GM23248 (cell line): ENCODE measurements around the gene AFAP1L1. TPM values are rescaled to one million over a fixed set of nuclear protein-coding genes. Genes with fewer than 3 reads are reported as not detected.

ENCODE experiments used
- DNase-seq: peaks from one replicate; pipeline ENCODE4 v3.0.0-alpha.2; 2015
- H2AFZ ChIP-seq: fragments of 200-600 bp; sonication (generic); 2 replicates; pipeline ENCODE4 v1.6.1; 2016; ENCODE audit warnings: antibody characterized with exemption
- H3F3A ChIP-seq: fragments of 200-600 bp; sonication (generic); 2 replicates; pipeline ENCODE4 v1.6.1; 2016; ENCODE audit warnings: mild to moderate bottlenecking, antibody characterized with exemption, mixed run types; ENCODE audit not compliant: insufficient read depth
- H3K27ac ChIP-seq: fragments of 200-600 bp; sonication (generic); 2 replicates; pipeline ENCODE4 v1.5.1; 2016; ENCODE audit warnings: mild to moderate bottlenecking
- H3K27me3 ChIP-seq: fragments of 200-600 bp; sonication (generic); replicated peaks from 2 replicates; pipeline ENCODE4 v1.6.1; 2016; ENCODE audit warnings: mild to moderate bottlenecking; ENCODE audit not compliant: insufficient read depth
- H3K36me3 ChIP-seq: fragments of 200-600 bp; sonication (generic); 2 replicates; pipeline ENCODE4 v1.6.1; 2016; ENCODE audit warnings: low read depth, mild to moderate bottlenecking
- H3K4me1 ChIP-seq: fragments of 200-600 bp; sonication (generic); 2 replicates; pipeline ENCODE4 v1.6.1; 2016; ENCODE audit warnings: mild to moderate bottlenecking; ENCODE audit not compliant: insufficient read depth
- H3K4me2 ChIP-seq: fragments of 200-600 bp; sonication (generic); one replicate; pipeline ENCODE4 v1.6.1; 2016; ENCODE audit warnings: mild to moderate bottlenecking; ENCODE audit not compliant: unreplicated experiment
- H3K4me3 ChIP-seq: fragments of 200-600 bp; sonication (generic); 2 replicates; pipeline ENCODE4 v1.5.1; 2016; ENCODE audit warnings: mild to moderate bottlenecking
- H3K79me2 ChIP-seq: fragments of 200-600 bp; sonication (generic); 2 replicates; pipeline ENCODE4 v1.6.1; 2016; ENCODE audit warnings: mild to moderate bottlenecking; ENCODE audit not compliant: insufficient read depth
- H3K9ac ChIP-seq: fragments of 200-600 bp; sonication (generic); 2 replicates; pipeline ENCODE4 v1.6.1; 2016; ENCODE audit warnings: mild to moderate bottlenecking
- H3K9me2 ChIP-seq: fragments of 200-600 bp; sonication (generic); 2 replicates; pipeline ENCODE4 v1.6.1; 2016; ENCODE audit warnings: mixed run types, mild to moderate bottlenecking, moderate library complexity; ENCODE audit not compliant: insufficient read depth
- H3K9me3 ChIP-seq: fragments of 200-600 bp; sonication (generic); one replicate; pipeline ENCODE4 v1.6.1; 2017; ENCODE audit warnings: low read depth
- H4K20me1 ChIP-seq: fragments of 200-600 bp; sonication (generic); 2 replicates; pipeline ENCODE4 v1.6.0; 2016; ENCODE audit not compliant: insufficient read depth
- EZH2 ChIP-seq: fragments of 200-600 bp; sonication (generic); IDR thresholded peaks from 2 replicates; pipeline ENCODE4 v1.6.1; 2018; ENCODE audit warnings: antibody characterized with exemption, mild to moderate bottlenecking; ENCODE audit not compliant: insufficient read depth, poor library complexity, severe bottlenecking
- EZH2phosphoT487 ChIP-seq: fragments of 200-600 bp; sonication (generic); IDR thresholded peaks from 2 replicates; pipeline ENCODE4 v1.6.1; 2018; ENCODE audit warnings: antibody characterized with exemption, moderate library complexity, mild to moderate bottlenecking, low read depth; ENCODE audit not compliant: insufficient read depth
- WGBS, 2 experiments: methylation state at CpG; one replicate each; pipeline ENCODE4 v1.1.6; 2015 to 2017; ENCODE audit warnings: low lambda C conversion rate in 2 of 2, low coverage in 1 of 2; ENCODE audit errors: missing lambda C conversion rate in 2 of 2; 5-methylcytosine and 5-hydroxymethylcytosine counted together
- in situ Hi-C: fragments of 300-500 bp; cut with MboI; formaldehyde crosslinking; loops from 2 replicates; pipeline ENCODE4 v1.15.0; 2020
- polyA plus RNA-seq: library from polyadenylated mRNA; unstranded; fragments of >200 nt; fragmentation: Nextera tagmentation; extraction: Ambion mirVana; gene quantifications from 2 replicates; pipeline ENCODE4 v1.2.1, GENCODE V29; 2016
- total RNA-seq: library from RNA; depleted of rRNA; stranded (reverse); fragments of >200 nt; shearing (Covaris generic); gene quantifications from 2 replicates; pipeline ENCODE4 v1.2.3, GENCODE V29; 2014

AFAP1L1 gene
- total and polyA plus RNA-seq, 2 experiments from 2014 or later = 0.76 to 1.3 TPM

DNA sequence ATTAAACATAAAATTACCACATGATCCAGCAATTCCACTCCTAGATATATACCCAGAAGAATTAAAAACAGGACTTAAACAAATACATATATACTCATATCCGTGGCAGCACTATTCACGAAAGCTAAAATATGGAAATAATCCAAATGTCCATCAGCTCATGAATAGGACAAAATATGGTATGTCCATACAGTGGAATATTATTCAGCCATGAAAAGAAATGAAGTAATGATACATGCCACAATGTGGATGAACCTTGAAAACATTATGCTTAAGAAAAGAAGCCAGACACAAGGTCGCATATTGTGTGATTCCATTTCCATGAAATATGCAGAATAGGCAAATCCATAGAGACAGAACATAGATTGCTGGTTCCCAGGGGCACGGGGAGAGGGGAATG is 24.8 kb upstream of the AFAP1L1 start:
- Histone ChIP-seq H3K27me3 (no peaks in the 10 kb centered on the region), H3K9me2 (no peaks in the 10 kb centered on the region), H3K9me3 (no peaks in the 10 kb centered on the region), H3K36me3 (no peaks in the 10 kb centered on the region), H3K27ac (no peak overlapping the region), H2AFZ (no peak overlapping the region), H3K9ac (no peak overlapping the region), H4K20me1 (no peaks in the 10 kb centered on the region), H3K4me1 (no peaks in the 10 kb centered on the region), H3K4me2 (no peak overlapping the region), H3K79me2 (no peaks in the 10 kb centered on the region), H3K4me3 (no peak overlapping the region), H3F3A (no peaks in the 10 kb centered on the region)
- in situ Hi-C loops = no loop called here
- WGBS, 2 experiments = 94 to 100% methylated on average over 4 of the region's 4 CpGs
- no peak for DNase-seq
- no peak for TF ChIP-seq EZH2
- TF ChIP-seq EZH2phosphoT487 = no peak

DNA sequence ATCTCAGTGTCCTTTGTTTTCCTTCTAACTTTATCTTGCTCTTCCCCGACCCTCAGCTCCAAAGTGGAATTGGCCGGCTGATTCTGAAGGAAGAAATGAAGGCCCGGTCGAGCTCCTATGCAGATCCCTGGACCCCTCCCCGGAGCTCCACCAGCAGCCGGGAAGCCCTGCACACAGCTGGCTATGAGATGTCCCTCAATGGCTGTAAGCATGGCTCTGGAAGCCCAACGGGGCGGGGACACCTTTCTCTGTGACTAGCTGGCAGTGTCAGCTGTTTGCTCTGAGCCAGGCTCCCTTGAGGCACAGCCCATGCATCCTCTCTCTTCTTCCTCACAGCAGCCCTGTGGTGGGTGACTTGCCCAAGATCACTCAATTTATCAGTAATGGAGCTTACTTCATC is 23.9 kb upstream of the AFAP1L1 start:
- no peaks in the 10 kb centered on the region for H3K36me3 ChIP-seq
- 82 to 84% methylated on average over 8 of the region's 8 CpGs for WGBS, 2 experiments
- in situ Hi-C loops = no loop called here

DNA sequence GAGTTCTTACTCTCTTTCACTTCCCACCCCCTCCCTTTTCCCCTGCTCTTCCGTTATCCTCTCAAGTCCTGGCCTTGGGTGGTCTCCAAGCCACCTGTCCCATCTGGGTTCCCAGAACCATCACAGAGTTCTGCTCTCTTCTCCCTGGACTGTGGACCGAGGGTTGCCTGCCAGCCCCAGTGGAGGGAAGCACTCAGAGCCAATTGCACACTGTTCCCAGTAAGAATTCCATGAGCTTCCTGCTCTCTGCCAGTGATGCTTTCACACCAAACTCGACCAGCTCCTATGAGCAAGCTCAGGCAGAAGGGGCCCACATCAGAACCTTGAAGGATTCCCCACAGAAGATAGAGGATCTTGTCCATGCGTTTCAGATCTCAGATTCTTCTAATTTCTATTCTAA is 20.1 kb upstream of the AFAP1L1 start:
- H3K27ac ChIP-seq = no peak overlapping the region
- H2AFZ ChIP-seq = no peak overlapping the region
- in situ Hi-C loops = no loop called here
- no peak overlapping the region for H3K4me2 ChIP-seq
- no peaks in the 10 kb centered on the region for H3K36me3 ChIP-seq
- peaks cover 7% of the 10 kb centered on the region for H3K4me1 ChIP-seq
- no peak for DNase-seq
- no peak overlapping the region for H3K4me3 ChIP-seq
- TF ChIP-seq EZH2phosphoT487 = no peak
- TF ChIP-seq EZH2 = no peak
- WGBS, 2 experiments = 83 to 85% methylated on average over 4 of the region's 4 CpGs
- H3F3A ChIP-seq = 0 out of 2 replicates have a peak, but pooled peaks cover 4% of the 10 kb centered on the region
- no peaks in the 10 kb centered on the region for H4K20me1 ChIP-seq
- H3K9ac ChIP-seq = no peak overlapping the region
- no peaks in the 10 kb centered on the region for H3K9me2 ChIP-seq
- H3K27me3 ChIP-seq = no peaks in the 10 kb centered on the region
- no peaks in the 10 kb centered on the region for H3K9me3 ChIP-seq
- no peaks in the 10 kb centered on the region for H3K79me2 ChIP-seq

More for the DNA sequence above, 23.9 kb upstream of the AFAP1L1 start:
- H3K9me2 ChIP-seq = no peaks in the 10 kb centered on the region
- H3K4me3 ChIP-seq = no peak overlapping the region
- H3F3A ChIP-seq = no peaks in the 10 kb centered on the region
- H3K9ac ChIP-seq = no peak overlapping the region
- H2AFZ ChIP-seq = no peak overlapping the region
- no peaks in the 10 kb centered on the region for H3K27me3 ChIP-seq
- no peak overlapping the region for H3K27ac ChIP-seq
- TF ChIP-seq EZH2phosphoT487 (no peak), EZH2 (no peak)
- no peaks in the 10 kb centered on the region for H3K79me2 ChIP-seq
- no peaks in the 10 kb centered on the region for H3K9me3 ChIP-seq
- H4K20me1 ChIP-seq = no peaks in the 10 kb centered on the region
- H3K4me2 ChIP-seq = no peak overlapping the region
- no peak for DNase-seq
- H3K4me1 ChIP-seq = no peaks in the 10 kb centered on the region

DNA sequence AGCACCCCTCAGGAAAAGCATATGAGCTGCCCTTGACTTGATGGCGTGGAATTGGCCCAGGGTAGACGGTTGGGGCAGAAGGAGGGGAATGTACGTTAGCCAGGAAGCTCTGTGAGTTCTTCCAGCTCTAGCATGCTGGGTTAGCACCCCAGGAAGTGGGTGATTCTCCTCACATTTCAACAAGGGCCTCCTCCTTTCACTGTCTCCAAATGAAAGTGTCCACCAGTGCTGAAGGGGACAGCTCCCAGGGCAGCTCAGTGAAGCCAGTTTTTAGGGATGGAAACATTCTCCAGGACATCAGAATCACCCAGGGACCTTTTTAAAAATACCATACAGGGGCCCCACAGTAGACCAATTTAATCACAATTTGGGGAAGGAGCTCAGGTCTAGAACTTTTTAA is 17.2 kb upstream of the AFAP1L1 start:
- no peaks in the 10 kb centered on the region for H3K79me2 ChIP-seq
- H4K20me1 ChIP-seq = no peaks in the 10 kb centered on the region
- peaks cover 16% of the 10 kb centered on the region for H3F3A ChIP-seq
- H3K9ac ChIP-seq = no peak overlapping the region
- H3K4me3 ChIP-seq = no peak overlapping the region
- H3K9me2 ChIP-seq = no peaks in the 10 kb centered on the region
- 55 to 61% methylated on average over 3 of the region's 3 CpGs for WGBS, 2 experiments
- no peaks in the 10 kb centered on the region for H3K27me3 ChIP-seq
- peaks cover 28% of the 10 kb centered on the region for H3K4me1 ChIP-seq
- no peak overlapping the region for H3K27ac ChIP-seq
- TF ChIP-seq EZH2 (no peak), EZH2phosphoT487 (no peak)
- H3K4me2 ChIP-seq = no peak overlapping the region
- DNase-seq = peak; percentile 58
- H3K9me3 ChIP-seq = no peaks in the 10 kb centered on the region
- no peaks in the 10 kb centered on the region for H3K36me3 ChIP-seq
- in situ Hi-C loops = no loop called here
- H2AFZ ChIP-seq = no peak overlapping the region

DNA sequence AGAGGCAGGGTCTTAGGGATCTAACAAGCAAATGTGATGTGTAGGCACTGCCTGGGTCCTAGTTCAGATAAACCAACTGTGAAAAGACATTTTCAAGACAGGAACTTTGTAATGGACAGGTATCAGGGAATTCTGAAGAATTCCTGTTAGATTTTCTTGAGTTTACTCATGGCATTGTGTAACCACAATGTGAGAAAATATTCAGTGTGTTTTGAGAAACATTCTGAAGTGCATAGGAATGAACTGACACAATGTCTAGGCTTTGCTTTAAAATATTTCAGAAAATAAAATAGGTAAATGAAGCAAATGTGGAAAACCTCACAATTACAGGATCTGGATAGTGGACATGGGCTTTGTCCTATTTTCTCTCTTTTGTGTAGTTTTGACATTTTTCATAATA is 15.2 kb upstream of the AFAP1L1 start:
- TF ChIP-seq EZH2phosphoT487 (no peak), EZH2 (no peak)
- Histone ChIP-seq H3K9me2 (no peaks in the 10 kb centered on the region), H4K20me1 (no peaks in the 10 kb centered on the region), H3K9ac (no peak overlapping the region), H3K79me2 (no peaks in the 10 kb centered on the region), H3K27me3 (no peaks in the 10 kb centered on the region), H2AFZ (no peak overlapping the region), H3K36me3 (no peaks in the 10 kb centered on the region), H3F3A (peaks cover 16% of the 10 kb centered on the region), H3K27ac (peak overlapping the region; percentile 48), H3K4me1 (peaks cover 28% of the 10 kb centered on the region), H3K4me2 (peak overlapping the region; percentile 66), H3K4me3 (no peak overlapping the region), H3K9me3 (no peaks in the 10 kb centered on the region)
- peak; percentile 51 for DNase-seq
- in situ Hi-C loops = no loop called here
